T-helper 17 cell (primary cell): ENCODE measurements around the gene SLC15A1. TPM values are rescaled to one million over a fixed set of nuclear protein-coding genes. Genes with fewer than 3 reads are reported as not detected.

ENCODE experiments used
- ATAC-seq: fragments of 150-1000 bp; cut with Tn5 transposase; 2 replicates; pipeline ENCODE4 v1.10.0; 2021; ENCODE audit warnings: mild to moderate bottlenecking, moderate library complexity
- DNase-seq, 3 donors: peaks; one replicate each; pipeline versions ENCODE4 v3.0.0 to v3.0.0-alpha.2; 2020 to 2021
- H3K9me3 ChIP-seq: one replicate; pipeline ENCODE4 v1.7.0; 2013; ENCODE audit warnings: low read length, mild to moderate bottlenecking; ENCODE audit not compliant: control insufficient read depth, poor library complexity, severe bottlenecking
- H3K27ac Mint-ChIP-seq: one replicate; pipeline ENCODE4 v1.8.0; 2022; ENCODE audit warnings: mild to moderate bottlenecking, moderate library complexity, mixed read lengths
- H3K27me3 Mint-ChIP-seq: one replicate; pipeline ENCODE4 v1.8.0; 2022; ENCODE audit warnings: mixed read lengths
- H3K36me3 Mint-ChIP-seq: one replicate; pipeline ENCODE4 v1.8.0; 2022; ENCODE audit warnings: low read depth, mixed read lengths
- H3K4me1 Mint-ChIP-seq: one replicate; pipeline ENCODE4 v1.8.0; 2022; ENCODE audit warnings: mild to moderate bottlenecking, mixed read lengths
- H3K4me3 Mint-ChIP-seq: one replicate; pipeline ENCODE4 v1.8.0; 2022; ENCODE audit warnings: mild to moderate bottlenecking, moderate library complexity, mixed read lengths
- total RNA-seq, 4 donors: library from RNA in 2 of 4; stranded (reverse) in 2 of 4; gene quantifications; one replicate each; pipeline ENCODE4 v1.2.3 and lab custom pipeline; 2022 to 2026

Gene SLC15A1
- total RNA-seq, 2 donors from 2014 or later: not detected

GRCh38 chr13:98691360-98691759 is 61.1 kb downstream of the SLC15A1 start:
- no peak overlapping the region for H3K27ac Mint-ChIP-seq
- no peaks in the 10 kb centered on the region for H3K36me3 Mint-ChIP-seq
- peaks cover 21% of the 10 kb centered on the region for H3K27me3 Mint-ChIP-seq
- H3K9me3 ChIP-seq: no peaks in the 10 kb centered on the region
- no peak overlapping the region for H3K4me3 Mint-ChIP-seq
- H3K4me1 Mint-ChIP-seq: peaks cover 2% of the 10 kb centered on the region
- DNase-seq (no peak), ATAC-seq (no peak)

- Mint-ChIP-seq H3K4me3 (no peak overlapping the region), H3K4me1 (peaks cover 2% of the 10 kb centered on the region), H3K27me3 (peaks cover 21% of the 10 kb centered on the region), H3K27ac (no peak overlapping the region), H3K36me3 (no peaks in the 10 kb centered on the region)
- ATAC-seq (no peak), DNase-seq (no peak)
- no peaks in the 10 kb centered on the region for H3K9me3 ChIP-seq
These were observed 62.0 kb downstream of the SLC15A1 start for GRCh38 chr13:98690348-98691022.

- no peaks in the 10 kb centered on the region for H3K9me3 ChIP-seq
- H3K4me1 Mint-ChIP-seq: peaks cover 2% of the 10 kb centered on the region
- H3K27me3 Mint-ChIP-seq: peaks cover 30% of the 10 kb centered on the region
- H3K4me3 Mint-ChIP-seq: no peak overlapping the region
- H3K36me3 Mint-ChIP-seq: no peaks in the 10 kb centered on the region
- ATAC-seq: no peak
- DNase-seq: no peak
- H3K27ac Mint-ChIP-seq: no peak overlapping the region
These were observed 63.0 kb downstream of the SLC15A1 start for GRCh38 chr13:98689347-98689968.

GRCh38 chr13:98688373-98688772 is 64.1 kb downstream of the SLC15A1 start:
- no peaks in the 10 kb centered on the region for H3K9me3 ChIP-seq
- Mint-ChIP-seq H3K27ac (no peak overlapping the region), H3K27me3 (peaks cover 36% of the 10 kb centered on the region), H3K4me3 (no peak overlapping the region), H3K36me3 (peaks cover 2% of the 10 kb centered on the region), H3K4me1 (peaks cover 2% of the 10 kb centered on the region)
- ATAC-seq: no peak
- DNase-seq: no peak

- H3K27ac Mint-ChIP-seq: no peak overlapping the region
- ATAC-seq (no peak), DNase-seq (no peak)
- peaks cover 3% of the 10 kb centered on the region for H3K36me3 Mint-ChIP-seq
- H3K4me1 Mint-ChIP-seq: peaks cover 2% of the 10 kb centered on the region
- no peaks in the 10 kb centered on the region for H3K9me3 ChIP-seq
- H3K4me3 Mint-ChIP-seq: no peak overlapping the region
- H3K27me3 Mint-ChIP-seq: peaks cover 45% of the 10 kb centered on the region
These were observed 65.2 kb downstream of the SLC15A1 start for GRCh38 chr13:98687319-98687718.

- H3K4me3 Mint-ChIP-seq: no peak overlapping the region
- H3K27me3 Mint-ChIP-seq: peaks cover 45% of the 10 kb centered on the region
- no peak for ATAC-seq
- no peak for DNase-seq
- H3K9me3 ChIP-seq: no peaks in the 10 kb centered on the region
- peaks cover 3% of the 10 kb centered on the region for H3K36me3 Mint-ChIP-seq
- H3K27ac Mint-ChIP-seq: no peak overlapping the region
- peaks cover 2% of the 10 kb centered on the region for H3K4me1 Mint-ChIP-seq
These were observed 66.2 kb downstream of the SLC15A1 start for GRCh38 chr13:98686270-98686669.

- no peak for ATAC-seq
- H3K36me3 Mint-ChIP-seq: peaks cover 3% of the 10 kb centered on the region
- H3K27ac Mint-ChIP-seq: no peak overlapping the region
- H3K4me1 Mint-ChIP-seq: peaks cover 2% of the 10 kb centered on the region
- H3K9me3 ChIP-seq: no peaks in the 10 kb centered on the region
- peaks cover 45% of the 10 kb centered on the region for H3K27me3 Mint-ChIP-seq
- no peak overlapping the region for H3K4me3 Mint-ChIP-seq
- DNase-seq: no peak
These were observed 67.3 kb downstream of the SLC15A1 start for GRCh38 chr13:98685146-98685545.

- Mint-ChIP-seq H3K4me3 (no peak overlapping the region), H3K27me3 (peaks cover 39% of the 10 kb centered on the region), H3K4me1 (no peaks in the 10 kb centered on the region), H3K27ac (no peak overlapping the region), H3K36me3 (peaks cover 3% of the 10 kb centered on the region)
- H3K9me3 ChIP-seq: no peaks in the 10 kb centered on the region
- DNase-seq (no peak), ATAC-seq (no peak)
These were observed 71.4 kb downstream of the SLC15A1 start for GRCh38 chr13:98681049-98681448.

GRCh38 chr13:98678741-98679140 is 73.7 kb downstream of the SLC15A1 start:
- ATAC-seq (no peak), DNase-seq (no peak)
- peaks cover 21% of the 10 kb centered on the region for H3K27me3 Mint-ChIP-seq
- no peak overlapping the region for H3K27ac Mint-ChIP-seq
- H3K4me3 Mint-ChIP-seq: no peak overlapping the region
- H3K9me3 ChIP-seq: no peaks in the 10 kb centered on the region
- H3K36me3 Mint-ChIP-seq: peaks cover 3% of the 10 kb centered on the region
- no peaks in the 10 kb centered on the region for H3K4me1 Mint-ChIP-seq

GRCh38 chr13:98677398-98677797 is 75.1 kb downstream of the SLC15A1 start:
- ATAC-seq: no peak
- Mint-ChIP-seq H3K4me1 (no peaks in the 10 kb centered on the region), H3K36me3 (no peaks in the 10 kb centered on the region), H3K27me3 (peaks cover 9% of the 10 kb centered on the region), H3K27ac (no peak overlapping the region), H3K4me3 (no peak overlapping the region)
- H3K9me3 ChIP-seq: no peaks in the 10 kb centered on the region
- no peak for DNase-seq

GRCh38 chr13:98676239-98676638 is 76.2 kb downstream of the SLC15A1 start:
- no peaks in the 10 kb centered on the region for H3K4me1 Mint-ChIP-seq
- no peak overlapping the region for H3K4me3 Mint-ChIP-seq
- no peak overlapping the region for H3K27ac Mint-ChIP-seq
- H3K27me3 Mint-ChIP-seq: peaks cover 9% of the 10 kb centered on the region
- DNase-seq (no peak), ATAC-seq (no peak)
- H3K36me3 Mint-ChIP-seq: no peaks in the 10 kb centered on the region
- no peaks in the 10 kb centered on the region for H3K9me3 ChIP-seq

GRCh38 chr13:98675837-98676236 is 76.6 kb downstream of the SLC15A1 start:
- ATAC-seq (no peak), DNase-seq (no peak)
- peaks cover 13% of the 10 kb centered on the region for H3K27me3 Mint-ChIP-seq
- H3K4me1 Mint-ChIP-seq: no peaks in the 10 kb centered on the region
- no peaks in the 10 kb centered on the region for H3K9me3 ChIP-seq
- H3K4me3 Mint-ChIP-seq: no peak overlapping the region
- no peaks in the 10 kb centered on the region for H3K36me3 Mint-ChIP-seq
- no peak overlapping the region for H3K27ac Mint-ChIP-seq

- ATAC-seq: no peak
- Mint-ChIP-seq H3K27ac (no peak overlapping the region), H3K27me3 (peaks cover 19% of the 10 kb centered on the region), H3K4me1 (no peaks in the 10 kb centered on the region), H3K4me3 (no peak overlapping the region), H3K36me3 (no peaks in the 10 kb centered on the region)
- H3K9me3 ChIP-seq: no peaks in the 10 kb centered on the region
- no peak for DNase-seq
These were observed 77.4 kb downstream of the SLC15A1 start for GRCh38 chr13:98675066-98675465.
